G401 (cell line): ENCODE measurements around the gene TMEM140. TPM values are rescaled to one million over a fixed set of nuclear protein-coding genes. Genes with fewer than 3 reads are reported as not detected.
"Not testable (repeated sequence)": the region's sequence is repeated elsewhere in the genome, so short reads cannot be mapped to it uniquely, and the experiment has no call there.

Experiments
- DNase-seq: peaks from one replicate; pipeline ENCODE4 v3.0.0-alpha.2; 2015; ENCODE audit warnings: low spot score
- in situ Hi-C: cut with HindIII; loops from 2 replicates; pipeline ENCODE4 v1.10.0; 2016; ENCODE audit warnings: low sequenced_read_pairs, mixed read lengths
- total RNA-seq: library from RNA; depleted of rRNA; stranded (reverse); fragments of >200 nt; shearing (Covaris generic); gene quantifications from 2 replicates; pipeline ENCODE4 v1.2.3, GENCODE V29; 2014; rRNA removed

Gene TMEM140
- total RNA-seq = not detected in 2 replicates

DNA sequence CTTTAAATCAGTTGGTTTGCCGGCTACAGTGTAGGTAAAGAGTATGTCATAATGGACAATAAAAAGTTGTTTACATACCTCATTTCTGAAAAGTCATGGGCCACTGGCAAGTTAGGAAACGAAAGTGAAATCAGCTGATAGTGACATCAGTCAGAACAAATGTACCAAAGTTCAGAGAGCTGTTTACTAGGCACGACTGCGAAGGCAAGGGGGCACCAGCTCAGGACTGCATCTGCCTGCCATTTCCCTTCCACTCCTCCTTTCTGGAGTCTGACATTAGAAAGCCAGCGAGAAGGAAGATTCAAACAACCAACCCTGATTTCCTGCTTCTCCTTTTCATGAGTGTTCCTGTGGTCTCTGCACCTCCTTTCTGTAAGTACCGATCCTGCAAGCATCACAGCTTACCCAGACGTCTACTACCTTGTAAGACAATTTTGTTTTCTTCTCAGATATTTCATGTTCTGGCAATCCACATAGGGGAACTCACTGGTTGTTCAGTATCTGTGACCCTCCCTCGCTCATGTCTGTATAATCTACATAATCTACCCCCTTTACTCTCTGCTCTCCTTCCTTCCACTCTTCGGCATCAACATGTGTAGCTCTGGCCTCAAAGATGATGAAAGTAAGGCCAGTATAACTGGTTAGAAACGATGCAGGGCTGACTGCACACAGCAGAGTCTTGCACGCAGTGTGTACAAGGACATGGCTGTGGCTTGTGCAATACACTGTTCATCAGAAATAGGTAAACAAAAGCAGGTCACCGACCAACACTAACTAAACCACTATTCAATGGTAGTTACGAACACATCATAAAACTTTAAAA, at the start of gene TMEM140:
Gene TMEM140 (plus strand): TSS at position 174 of the 823 bp plus-strand sequence. CDS start 16,370 bp downstream, outside the sequence.
- no peak for DNase-seq
- in situ Hi-C loops = no loop called here

DNA sequence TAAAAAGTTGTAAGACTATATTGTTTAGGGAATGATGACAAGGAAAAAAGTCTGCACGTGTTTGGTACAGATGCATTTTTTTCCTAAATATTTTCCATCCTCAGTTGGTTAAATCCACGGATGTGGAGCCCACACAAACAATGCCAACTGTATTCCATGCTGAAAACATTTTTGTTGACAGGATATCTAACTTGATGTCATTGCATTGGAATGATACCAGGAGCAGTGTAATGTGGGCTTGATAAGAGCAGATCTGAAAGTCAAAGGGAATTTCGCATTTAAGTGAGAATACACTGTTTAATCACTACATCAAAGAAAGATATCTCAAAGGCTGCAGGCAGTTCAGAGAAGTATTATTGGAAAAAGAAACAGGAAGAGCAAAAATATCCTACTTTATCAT, 49.5 kb upstream of the TMEM140 start:
- no peak for DNase-seq
- in situ Hi-C loops = no loop called here

DNA sequence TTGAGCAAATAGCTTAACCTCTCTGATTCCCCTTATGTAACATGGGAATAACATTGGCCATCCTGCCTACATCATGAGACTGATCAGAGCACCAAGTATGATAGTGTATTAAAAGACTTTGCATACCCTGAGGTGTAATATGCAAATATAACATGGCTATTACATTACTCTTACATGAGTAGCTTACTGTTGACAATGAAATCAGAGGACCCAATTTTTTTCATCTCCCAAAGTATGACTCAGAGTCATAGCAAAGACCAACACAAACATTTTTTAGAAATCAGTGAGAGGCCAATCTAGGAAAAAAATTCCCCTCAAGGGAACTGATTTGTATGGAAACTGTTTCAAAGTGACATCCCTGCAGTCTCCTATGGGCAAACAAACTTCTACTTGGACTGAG, 47.0 kb upstream of the TMEM140 start:
- in situ Hi-C loops = no loop called here
- DNase-seq = no peak

DNA sequence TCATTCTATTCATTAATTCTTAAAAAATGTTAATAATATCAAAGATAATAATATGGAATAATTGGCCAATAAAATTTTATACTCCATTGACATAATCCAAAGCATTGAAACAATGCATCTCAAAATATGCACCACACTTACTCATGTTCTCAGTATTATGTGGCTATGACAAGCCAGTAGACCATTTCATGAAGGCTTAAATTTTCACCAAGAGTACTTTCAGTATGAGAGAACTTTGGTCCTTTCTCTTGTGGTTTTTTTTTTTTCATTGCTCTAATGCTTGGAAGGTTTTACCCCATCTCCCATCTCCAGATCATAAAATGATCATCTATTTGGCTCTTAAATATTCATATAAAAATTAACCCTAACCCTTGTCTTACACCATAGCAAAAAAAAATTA, 45.5 kb upstream of the TMEM140 start:
- in situ Hi-C loops = no loop called here
- no peak for DNase-seq

DNA sequence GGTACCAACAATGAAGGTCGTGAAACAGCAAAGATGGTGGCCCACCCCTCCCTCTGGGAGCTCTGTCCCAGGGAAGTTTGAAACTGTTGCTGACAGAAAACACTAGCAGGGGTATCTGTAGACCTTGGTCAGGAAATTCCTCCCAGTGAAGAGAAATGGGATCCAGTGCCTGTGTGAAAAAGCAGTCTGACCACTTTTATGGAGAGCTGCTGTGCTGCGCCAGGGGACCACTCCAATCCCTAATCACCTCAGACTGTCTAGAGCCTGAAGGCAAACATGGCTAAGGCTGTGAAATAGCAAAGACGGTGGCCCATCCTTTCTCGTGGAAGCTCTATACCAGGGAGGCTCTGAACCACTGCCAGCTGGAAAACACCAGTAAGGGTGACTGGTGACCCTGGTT, 38.3 kb upstream of the TMEM140 start:
- in situ Hi-C loops = no loop called here
- DNase-seq = no peak

DNA sequence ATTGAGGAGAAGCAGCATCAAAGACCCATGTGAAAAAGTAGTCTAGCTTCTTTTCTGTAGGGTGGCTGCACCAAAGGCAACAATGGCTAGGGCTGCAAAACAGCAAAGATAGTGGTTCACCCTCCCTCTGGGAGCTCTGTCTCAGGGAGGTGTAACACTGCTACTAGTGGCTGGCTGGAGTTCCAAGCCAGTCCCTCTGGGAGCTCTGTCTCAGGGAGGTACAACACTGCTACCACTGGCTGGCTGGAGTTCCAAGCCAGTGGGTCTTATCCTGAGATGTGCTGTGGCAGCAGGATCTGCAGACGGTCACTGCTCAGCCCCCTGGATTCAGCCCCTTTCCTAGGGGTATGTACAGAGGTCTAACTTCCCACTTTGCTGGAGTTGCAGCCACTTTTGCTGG, 37.9 kb upstream of the TMEM140 start:
- in situ Hi-C loops = no loop called here
- DNase-seq = no peak

DNA sequence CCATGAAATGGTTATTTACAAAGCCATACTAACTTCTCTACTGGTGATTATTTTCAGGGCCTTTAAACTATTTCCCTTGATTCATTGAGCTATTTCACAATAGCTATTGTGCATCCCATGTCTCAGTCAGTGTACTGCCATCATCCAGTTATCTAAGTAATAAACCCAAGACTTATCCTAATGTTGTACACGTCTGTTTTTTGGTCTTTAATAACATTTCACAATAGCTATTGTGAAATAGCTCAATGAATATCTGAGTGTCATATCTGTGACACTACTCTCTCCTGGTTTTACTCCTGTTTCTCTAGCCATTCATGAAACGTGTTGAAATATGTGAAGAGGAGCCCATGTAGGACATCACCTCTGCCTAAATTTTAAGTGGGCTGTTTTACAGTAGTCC, 36.5 kb upstream of the TMEM140 start:
- DNase-seq = no peak
- in situ Hi-C loops = no loop called here

DNA sequence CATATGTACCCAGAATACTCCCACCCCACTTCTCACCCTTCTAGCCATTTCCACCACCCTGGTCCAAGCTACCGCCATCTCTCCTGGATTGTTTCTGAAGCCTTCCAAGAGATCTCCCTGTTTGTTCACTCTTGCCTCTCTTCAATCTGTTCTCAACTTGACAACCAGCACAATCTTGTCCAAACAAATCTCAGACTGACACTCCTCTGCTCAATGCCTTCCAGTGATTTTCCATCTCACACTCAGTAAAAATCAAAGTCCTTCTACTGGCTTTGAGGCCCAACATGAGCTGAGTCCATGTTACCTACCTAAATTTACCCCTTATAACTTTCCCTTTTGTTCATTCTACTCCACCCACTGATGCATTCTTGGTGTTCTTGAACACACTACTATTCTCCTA, 33.2 kb upstream of the TMEM140 start:
- DNase-seq = no peak
- in situ Hi-C loops = no loop called here

DNA sequence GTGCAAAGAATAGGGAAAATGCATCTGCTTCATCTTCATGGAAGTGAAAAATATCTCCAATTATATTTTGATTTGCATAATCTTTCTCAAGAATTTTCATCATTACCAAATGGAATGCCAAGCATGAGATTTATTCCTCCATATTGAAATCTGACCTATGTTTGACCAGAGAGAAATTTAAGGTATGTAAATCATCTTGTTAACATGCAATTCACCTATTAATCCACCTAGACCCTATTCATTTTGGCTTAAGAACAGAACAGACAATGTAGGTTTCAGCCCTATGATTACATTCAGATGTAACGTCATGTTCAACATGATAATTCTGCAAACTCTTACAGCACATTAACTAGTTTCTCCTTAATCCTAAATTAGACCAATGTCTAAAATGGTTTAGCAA, 30.8 kb upstream of the TMEM140 start:
- no peak for DNase-seq
- in situ Hi-C loops = no loop called here

DNA sequence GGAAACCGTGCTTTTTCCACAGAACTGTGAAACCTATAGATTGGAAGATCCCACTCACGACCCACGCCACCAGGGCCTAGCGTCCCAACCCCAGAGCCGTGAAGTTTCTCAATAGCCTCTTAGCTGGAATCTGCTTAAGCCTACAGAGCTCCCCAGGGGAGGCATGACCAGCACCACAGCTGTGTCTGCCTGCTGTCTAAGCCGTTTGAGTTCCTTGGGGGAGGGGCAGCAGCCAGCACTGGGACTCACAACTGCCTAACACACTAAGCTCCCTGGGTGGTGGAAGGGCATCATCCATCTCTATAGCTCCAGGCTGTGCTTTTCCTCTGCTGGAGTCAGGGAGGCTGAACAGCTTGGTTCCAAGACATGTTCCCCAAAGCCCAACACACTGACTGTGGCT, 26.0 kb upstream of the TMEM140 start:
- in situ Hi-C loops = no loop called here

DNA sequence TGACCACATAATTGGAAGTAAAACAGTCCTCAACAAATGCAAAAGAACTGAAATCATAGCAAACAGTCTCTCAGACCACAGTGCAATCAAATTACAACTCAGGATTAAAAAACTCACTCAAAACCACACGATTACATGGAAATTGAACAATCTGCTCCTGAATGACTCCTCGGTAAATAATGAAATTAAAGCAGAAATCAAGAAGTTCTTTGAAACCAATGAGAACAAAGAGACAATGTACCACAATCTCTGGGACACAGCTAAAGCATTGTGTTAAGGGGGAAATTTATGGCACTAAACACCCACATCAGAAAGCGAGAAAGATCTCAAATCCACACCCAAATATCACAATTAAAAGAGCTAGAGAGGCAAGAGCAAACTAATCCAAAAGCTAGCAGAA, 23.2 kb upstream of the TMEM140 start:
- DNase-seq, in situ Hi-C loops: not testable (repeated sequence)

More for the DNA sequence above, 26.0 kb upstream of the TMEM140 start:
- DNase-seq = no peak

DNA sequence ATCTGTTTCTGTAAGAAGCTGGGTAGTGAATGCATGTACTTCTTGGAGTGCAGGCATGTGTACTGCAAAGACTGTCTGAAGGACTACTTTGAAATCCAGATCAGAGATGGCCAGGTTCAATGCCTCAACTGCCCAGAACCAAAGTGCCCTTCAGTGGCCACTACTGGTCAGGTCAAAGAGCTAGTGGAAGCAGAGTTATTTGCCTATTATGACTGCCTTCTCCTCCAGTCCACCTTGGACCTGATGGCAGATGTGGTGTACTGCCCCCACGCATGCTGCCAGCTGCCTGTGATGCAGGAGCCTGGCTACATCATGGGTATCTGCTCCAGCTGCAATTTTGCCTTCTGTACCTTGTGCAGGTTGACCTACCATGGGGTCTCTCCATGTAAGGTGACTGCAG, 18.9 kb upstream of the TMEM140 start:
- DNase-seq = no peak
- in situ Hi-C loops = no loop called here

DNA sequence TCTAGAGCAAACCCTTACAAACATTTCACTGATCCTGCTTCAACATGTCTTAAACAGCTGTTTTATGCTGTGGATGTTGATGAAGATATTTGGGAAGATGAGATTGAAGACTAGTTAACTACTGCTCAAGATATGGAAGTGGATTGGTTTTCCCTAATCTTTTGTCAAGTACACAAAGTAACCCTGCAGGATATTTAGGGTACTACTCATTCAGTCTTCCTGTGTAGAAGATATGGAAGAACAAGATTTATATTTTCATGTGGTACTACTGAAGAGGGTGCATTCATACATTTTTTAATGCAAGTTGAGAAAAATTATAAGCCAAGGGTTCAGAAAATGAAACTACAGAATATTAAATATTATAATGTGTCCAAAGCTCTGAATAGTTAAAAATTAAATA, 18.3 kb upstream of the TMEM140 start:
- no peak for DNase-seq
- in situ Hi-C loops = no loop called here

DNA sequence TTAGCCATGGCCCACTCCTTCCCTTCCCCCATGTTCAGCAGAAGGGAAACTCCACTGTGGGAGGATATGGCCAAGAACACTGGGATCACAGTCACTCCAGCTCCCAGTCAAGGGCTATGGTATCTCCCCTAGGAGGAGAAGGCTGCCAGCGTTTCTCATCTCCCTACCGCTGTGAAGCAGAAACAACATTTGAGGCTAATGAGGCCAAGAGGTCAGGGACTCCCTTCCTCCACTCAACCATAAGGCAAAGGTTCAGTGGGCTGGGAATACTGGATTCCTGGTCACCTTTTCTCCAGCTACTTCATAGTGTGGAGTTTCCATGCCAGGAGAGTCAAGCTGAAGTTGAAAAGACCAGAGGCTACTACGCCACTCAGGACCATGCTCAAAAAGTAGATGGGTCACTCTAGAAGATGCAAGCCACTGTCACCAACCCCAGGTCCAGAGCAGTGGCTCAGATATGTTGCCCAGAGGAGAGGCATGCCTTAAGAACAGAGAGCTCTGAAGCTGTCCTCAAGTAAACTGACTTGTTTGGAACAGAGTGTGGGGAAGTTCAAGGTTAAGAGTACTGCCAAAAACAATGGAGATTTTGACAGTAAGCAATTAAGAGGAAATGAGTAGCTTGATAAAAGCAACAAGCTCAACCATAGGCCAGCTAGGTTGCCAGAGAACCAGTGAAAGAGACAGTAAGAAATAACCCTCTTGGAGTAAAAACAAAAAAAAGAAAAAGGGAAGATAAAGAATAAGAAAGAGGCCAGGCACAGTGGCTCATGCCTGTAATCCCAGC, 3.8 kb upstream of the TMEM140 start:
- in situ Hi-C loops = no loop called here
- no peak for DNase-seq

DNA sequence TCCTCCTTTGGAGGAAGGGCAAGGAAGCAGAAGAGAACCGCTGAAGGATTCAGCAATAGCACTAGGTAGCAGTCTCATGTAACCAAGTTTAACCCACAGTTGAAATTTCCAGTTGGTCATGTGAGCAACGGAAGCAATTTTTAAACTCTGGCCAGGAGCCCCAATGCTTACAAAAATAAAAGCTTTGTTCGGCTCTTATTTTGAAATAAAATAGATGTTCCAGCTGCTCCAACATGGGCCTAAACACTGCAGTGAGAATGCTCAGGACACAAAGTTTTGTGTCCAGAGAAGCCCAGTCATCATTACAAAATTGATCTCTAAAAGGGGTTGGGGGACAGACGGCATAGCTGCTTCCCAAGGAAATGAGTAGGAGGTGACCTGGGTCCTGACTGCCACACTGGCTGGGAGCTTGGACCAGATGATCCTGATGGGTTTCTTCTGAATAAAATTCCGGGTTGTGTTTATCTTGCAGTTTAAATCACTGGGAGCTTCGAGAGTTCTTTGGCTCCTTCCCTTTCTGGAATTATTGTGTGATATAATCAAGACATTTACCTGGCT, 452 bp upstream of the TMEM140 start:
- DNase-seq = no peak

DNA sequence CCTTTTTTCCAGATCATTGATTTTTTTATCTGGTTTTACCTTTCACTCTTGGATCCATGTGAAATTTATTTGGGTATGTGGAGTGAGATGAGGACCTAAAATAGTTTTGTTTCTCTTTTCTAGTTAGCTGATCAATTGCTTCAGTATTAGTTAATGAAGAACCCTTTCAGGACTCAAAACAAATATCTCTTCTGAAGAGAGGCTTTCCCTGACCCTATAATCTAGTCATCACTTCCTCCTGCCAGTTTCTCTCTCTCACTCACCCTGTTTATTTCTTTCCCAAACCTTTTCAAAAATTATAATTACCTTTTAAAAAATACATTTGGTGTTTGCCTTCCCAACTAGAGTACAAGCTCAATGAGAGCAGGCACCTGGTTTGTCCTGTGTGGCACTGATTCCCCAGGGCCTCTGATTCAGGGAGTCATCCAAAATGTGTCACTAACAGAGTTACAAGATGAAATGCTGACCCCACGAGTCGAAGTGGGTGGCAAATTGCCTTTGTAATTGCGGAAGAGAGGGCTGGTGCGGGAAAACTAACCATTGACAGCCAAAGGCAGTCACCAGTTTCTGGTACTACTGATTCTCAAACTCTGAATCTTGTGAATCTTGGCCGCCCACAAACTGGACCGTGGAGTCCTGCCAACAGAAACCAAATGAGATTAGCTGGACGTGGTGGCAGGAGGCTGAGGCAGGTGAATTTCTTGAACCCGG, 2.4 kb downstream of the TMEM140 start:
- no peak for DNase-seq
- in situ Hi-C loops = no loop called here

More for the DNA sequence above, 452 bp upstream of the TMEM140 start:
- in situ Hi-C loops = no loop called here

DNA sequence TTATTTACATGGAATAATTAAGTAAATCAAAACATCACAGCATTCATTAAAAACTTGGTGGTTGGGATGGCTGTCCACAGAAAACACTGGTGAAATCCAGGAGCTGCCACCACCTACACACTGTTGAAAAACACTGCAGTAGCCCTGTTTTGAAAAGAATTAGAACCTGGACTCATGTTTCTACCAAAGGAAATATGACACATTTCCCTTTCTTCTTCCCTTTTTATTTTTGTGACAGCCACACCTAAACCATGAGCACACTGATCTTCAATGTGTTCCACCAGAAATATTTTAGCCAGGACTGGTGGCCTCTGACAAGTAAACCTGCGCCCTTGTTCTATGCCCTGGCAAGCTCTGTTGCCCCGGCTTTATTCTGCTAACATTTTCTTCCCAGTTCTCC, 3.3 kb downstream of the TMEM140 start:
- in situ Hi-C loops = no loop called here
- DNase-seq = no peak

DNA sequence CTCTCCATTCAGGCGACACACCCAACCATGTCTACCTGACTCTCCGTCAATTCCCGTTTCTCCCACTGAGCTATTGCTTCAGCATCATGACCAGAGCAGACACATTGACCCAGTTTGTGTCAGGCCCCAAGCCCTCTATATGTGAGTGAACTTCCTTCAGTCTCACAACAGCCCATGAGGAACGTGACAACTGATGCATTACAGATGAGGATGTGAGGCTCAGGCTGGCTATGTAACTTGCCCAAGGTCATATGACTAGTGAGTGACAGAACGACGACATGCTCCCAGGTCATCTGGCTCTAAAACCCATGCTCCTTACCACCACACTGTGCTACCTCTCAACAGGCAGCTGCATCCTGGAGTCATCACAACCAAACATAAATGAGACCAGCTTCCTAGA, 3.7 kb downstream of the TMEM140 start:
- in situ Hi-C loops = no loop called here

DNA sequence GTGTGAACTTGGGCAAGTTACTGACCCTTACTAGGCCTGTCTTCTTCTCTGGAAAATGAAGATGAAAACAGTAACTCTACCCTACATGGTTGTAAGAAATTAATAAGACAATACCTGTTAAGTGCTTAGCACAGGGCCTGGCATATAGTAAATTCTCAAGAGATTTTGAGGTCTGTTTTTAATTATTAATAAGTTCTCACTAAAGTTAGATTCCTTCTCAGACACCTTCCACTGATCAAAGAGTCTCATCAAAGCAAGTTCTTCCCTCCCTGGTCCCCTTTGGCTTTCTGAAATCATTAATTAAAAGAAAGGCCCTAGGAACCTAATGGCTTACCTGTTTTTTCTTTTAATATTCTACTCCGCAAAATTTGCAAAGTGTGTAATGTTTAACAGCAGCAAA, 4.6 kb downstream of the TMEM140 start:
- in situ Hi-C loops = no loop called here
- no peak for DNase-seq

More for the DNA sequence above, 3.7 kb downstream of the TMEM140 start:
- no peak for DNase-seq

DNA sequence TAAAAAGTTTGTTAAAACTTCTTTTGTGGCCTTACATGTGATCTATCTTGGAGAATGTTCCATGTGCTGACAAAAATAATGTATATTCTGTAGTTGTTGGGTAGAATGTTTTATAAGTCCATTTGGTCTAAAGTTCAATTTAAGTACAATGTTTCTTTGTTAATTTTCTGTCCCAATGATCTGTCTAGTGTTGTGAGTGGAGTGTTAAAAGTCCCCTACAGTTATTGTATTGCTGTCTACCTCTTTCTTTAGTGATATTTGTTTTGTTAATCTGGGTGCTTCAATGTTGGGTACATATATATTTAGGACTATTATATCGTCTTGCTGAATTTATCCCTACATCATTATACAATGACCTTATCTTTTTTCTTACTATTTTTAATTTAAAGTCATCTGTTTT, 6.9 kb downstream of the TMEM140 start:
- no peak for DNase-seq
- in situ Hi-C loops = no loop called here
